ENCODE results near the gene CTNNAL1.

DNA sequence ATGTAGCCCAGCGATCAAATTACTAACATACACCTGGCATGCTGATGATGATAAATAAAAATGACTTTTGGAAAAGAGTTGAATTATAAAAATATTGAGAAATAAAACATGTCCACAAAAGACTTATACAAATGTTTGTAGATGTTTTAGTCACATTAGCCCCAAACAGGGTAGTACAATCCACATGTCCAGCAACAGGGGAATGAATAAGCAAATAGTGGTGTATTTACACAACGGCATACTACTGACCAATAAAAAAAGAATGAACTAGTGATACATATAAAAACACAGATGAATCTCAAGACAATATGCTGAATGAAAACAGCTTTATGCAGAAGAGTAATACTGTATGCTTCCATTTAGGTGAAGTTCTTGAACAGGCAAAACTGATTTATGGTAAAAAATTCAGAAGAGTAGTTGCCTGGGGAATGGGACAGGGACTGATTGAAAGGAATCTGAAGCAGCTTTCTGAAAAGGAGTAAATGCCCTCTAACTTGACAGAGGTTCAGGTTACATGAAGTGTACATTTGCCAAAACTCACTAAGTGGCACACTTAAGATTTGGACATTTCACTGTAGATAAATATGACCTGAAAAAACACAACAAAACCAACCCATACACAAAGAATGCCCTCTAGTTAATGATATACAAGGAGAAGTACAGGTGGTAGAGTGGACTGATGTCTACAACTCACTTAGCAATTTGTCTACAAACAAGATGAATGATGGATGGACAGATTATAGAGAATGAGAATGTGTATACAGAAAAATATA lies 115.8 kb downstream of the CTNNAL1 start:
- TF ChIP-seq, protein P1, sequence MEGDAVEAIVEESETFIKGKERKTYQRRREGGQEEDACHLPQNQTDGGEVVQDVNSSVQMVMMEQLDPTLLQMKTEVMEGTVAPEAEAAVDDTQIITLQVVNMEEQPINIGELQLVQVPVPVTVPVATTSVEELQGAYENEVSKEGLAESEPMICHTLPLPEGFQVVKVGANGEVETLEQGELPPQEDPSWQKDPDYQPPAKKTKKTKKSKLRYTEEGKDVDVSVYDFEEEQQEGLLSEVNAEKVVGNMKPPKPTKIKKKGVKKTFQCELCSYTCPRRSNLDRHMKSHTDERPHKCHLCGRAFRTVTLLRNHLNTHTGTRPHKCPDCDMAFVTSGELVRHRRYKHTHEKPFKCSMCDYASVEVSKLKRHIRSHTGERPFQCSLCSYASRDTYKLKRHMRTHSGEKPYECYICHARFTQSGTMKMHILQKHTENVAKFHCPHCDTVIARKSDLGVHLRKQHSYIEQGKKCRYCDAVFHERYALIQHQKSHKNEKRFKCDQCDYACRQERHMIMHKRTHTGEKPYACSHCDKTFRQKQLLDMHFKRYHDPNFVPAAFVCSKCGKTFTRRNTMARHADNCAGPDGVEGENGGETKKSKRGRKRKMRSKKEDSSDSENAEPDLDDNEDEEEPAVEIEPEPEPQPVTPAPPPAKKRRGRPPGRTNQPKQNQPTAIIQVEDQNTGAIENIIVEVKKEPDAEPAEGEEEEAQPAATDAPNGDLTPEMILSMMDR (IDR thresholded peaks at IDR 0.05; ENCODE audit: low read depth, low read length): no peak
- no peak for TF ChIP-seq EZH2phosphoT487 (IDR thresholded peaks at IDR 0.05; ENCODE audit: low read depth)
